Right forelimb (tissue), 1 donor: ENCODE results near the gene CFD.

Source experiments
- DNase-seq: peaks from one replicate; pipeline ENCODE4 v3.0.0-alpha.2; 2018

The CFD gene

DNA sequence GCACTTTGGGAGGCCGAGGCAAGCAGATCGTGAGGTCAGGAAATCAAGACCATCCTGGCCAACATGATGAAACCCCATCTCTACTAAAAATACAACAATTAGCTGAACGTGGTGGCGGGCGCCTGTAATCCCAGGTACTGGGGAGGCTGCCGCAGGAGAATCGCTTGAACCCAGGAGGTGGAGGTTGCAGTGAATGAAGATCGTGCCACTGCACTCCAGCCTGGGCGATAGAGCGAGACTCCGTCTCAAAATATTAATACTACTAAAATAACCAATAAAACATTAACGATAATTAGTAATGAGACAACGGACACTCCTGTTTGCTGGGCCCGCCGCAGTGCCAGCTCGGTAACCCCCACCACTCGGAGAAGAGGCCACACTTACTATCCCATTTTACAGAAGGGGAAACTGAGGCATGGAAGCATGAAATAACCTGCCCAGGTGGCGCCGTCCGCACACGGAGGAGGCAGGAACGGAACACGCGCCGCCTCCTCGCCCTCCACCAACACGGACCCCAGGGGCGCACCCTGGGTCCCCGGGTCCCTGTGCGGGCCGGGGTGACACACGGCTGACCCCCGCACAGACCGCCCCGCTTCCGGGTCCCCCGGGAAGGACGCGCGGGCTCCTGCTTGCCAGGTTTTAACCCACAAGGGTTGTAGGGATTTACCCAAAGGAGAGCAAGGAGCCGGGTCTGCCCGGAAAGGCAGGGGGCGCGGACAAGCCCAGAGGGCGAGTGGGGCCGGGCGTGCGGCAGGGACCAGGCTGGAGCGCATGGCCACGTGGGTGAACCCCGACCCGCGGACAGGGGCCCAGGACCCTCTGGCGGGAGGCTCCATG lies 52.0 kb downstream of the CFD start:
- DNase-seq = no peak

DNA sequence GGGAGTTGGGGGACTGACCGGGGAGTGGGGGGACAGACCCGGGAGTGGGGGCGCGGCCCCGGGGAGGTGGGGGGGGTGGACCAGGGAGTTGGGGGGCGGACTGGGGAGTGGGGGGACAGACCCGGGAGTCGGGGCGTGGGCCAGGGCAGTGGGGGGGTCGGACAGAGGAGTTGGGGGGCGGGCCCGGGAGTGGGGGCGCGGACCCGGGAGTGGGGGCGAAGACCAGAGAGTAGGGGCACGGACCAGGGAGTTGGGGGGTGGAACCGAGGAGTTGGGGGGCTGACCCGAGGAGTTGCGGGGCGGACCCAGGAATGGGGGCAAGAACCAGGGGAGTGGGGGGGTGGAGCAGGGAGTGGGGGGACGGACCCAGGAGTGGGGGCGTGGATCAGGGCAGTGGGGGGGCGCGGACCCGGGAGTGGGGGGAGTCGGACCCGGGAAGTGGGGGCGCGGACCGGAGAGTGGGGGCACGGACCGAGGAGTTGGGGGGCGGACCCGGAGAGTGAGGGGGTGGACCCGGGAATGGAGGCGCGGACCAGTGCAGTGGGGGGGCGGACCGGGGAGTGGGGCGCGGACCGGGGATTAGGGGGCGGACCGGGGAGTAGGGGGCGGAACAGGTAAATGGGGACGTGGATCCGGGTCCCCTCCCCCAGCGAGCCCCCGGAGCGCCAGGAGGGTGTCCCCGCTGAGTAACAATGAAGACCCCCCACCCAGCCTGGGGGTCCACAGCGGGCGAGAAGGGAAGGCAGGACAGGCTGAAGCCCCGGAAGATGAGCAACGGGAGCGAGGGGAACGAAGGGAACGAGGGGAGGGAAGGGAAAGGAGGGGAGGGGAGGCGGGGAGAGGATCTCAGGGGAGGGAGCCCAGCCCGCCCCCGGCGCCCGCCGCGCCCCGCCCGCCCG lies 53.0 kb downstream of the CFD start:
- no peak for DNase-seq
